COLO668 (cell line): Measurements from ENCODE around the gene CD44.

Source experiments
- DNase-seq: peaks from one replicate; lab custom pipeline; 2025; ENCODE audit not compliant: unreplicated experiment; lab: John Stamatoyannopoulos, UW

The CD44 gene

GRCh38 chr11:35173616-35174566 lies 34.9 kb downstream of the CD44 start:
- no peak for DNase-seq

GRCh38 chr11:35174666-35175065 lies 35.7 kb downstream of the CD44 start:
- DNase-seq = no peak

- no peak for DNase-seq
Observed at GRCh38 chr11:35177370-35177769, 38.4 kb downstream of the CD44 start.

- no peak for DNase-seq
Observed at GRCh38 chr11:35178067-35178805, 39.3 kb downstream of the CD44 start.

- DNase-seq = no peak
Observed at GRCh38 chr11:35178873-35179272, 39.9 kb downstream of the CD44 start.

- no peak for DNase-seq
Observed at GRCh38 chr11:35179466-35180135, 40.6 kb downstream of the CD44 start.

- no peak for DNase-seq
Observed at GRCh38 chr11:35180317-35181233, 41.6 kb downstream of the CD44 start.

- DNase-seq = no peak
Observed at GRCh38 chr11:35182317-35182939, 43.5 kb downstream of the CD44 start.

- DNase-seq = no peak
Observed at GRCh38 chr11:35183326-35183925, 44.5 kb downstream of the CD44 start.

GRCh38 chr11:35185696-35186095 lies 46.7 kb downstream of the CD44 start:
- DNase-seq = no peak

- no peak for DNase-seq
Observed at GRCh38 chr11:35187996-35188395, 49.0 kb downstream of the CD44 start.

GRCh38 chr11:35190804-35191348 lies 51.9 kb downstream of the CD44 start:
- no peak for DNase-seq

GRCh38 chr11:35192347-35192746 lies 53.4 kb downstream of the CD44 start:
- no peak for DNase-seq

- no peak for DNase-seq
Observed at GRCh38 chr11:35193767-35194166, 54.8 kb downstream of the CD44 start.

- no peak for DNase-seq
Observed at GRCh38 chr11:35197292-35197691, 58.3 kb downstream of the CD44 start.

GRCh38 chr11:35200811-35201341 lies 61.9 kb downstream of the CD44 start:
- no peak for DNase-seq

GRCh38 chr11:35204614-35205013 lies 65.6 kb downstream of the CD44 start:
- DNase-seq = no peak

- DNase-seq = no peak
Observed at GRCh38 chr11:35206616-35207015, 67.6 kb downstream of the CD44 start.
